Osteoblast (primary cell): ENCODE results near the gene VIPR2. TPM values are rescaled to one million over a fixed set of nuclear protein-coding genes. Genes with fewer than 3 reads are reported as not detected.
A peak's percentile ranks its signal among the peaks of the same experiment; 100 is the strongest.

Source experiments
- DNase-seq: peaks from one replicate; pipeline ENCODE4 v3.0.0; 2011; ENCODE audit warnings: low spot score, mixed read lengths; ENCODE audit not compliant: insufficient read length; ENCODE audit errors: missing footprints
- H2AFZ ChIP-seq: 2 replicates; pipeline ENCODE4 v1.6.0; 2011; ENCODE audit warnings: mild to moderate bottlenecking, low read length
- H3K27ac ChIP-seq: 2 replicates; pipeline ENCODE4 v1.5.1; 2011; ENCODE audit warnings: mild to moderate bottlenecking, low read depth, low read length, moderate library complexity
- H3K27me3 ChIP-seq: 2 replicates; pipeline ENCODE4 v1.6.0; 2012; ENCODE audit warnings: mild to moderate bottlenecking, control low read depth, inconsistent platforms, low read length, moderate library complexity; ENCODE audit not compliant: insufficient read depth
- H3K36me3 ChIP-seq: 2 replicates; pipeline ENCODE4 v1.5.1; 2011; ENCODE audit warnings: mild to moderate bottlenecking, low read length, control low read depth, moderate library complexity; ENCODE audit not compliant: insufficient read depth
- H3K4me1 ChIP-seq: 2 replicates; pipeline ENCODE4 v1.5.1; 2011; ENCODE audit warnings: mild to moderate bottlenecking, low read length, control low read depth, moderate library complexity; ENCODE audit not compliant: insufficient read depth
- H3K4me2 ChIP-seq: 2 replicates; pipeline ENCODE4 v1.6.0; 2011; ENCODE audit warnings: mild to moderate bottlenecking, low read length; ENCODE audit not compliant: insufficient read depth
- H3K4me3 ChIP-seq: fragments of 200-600 bp; sonication (generic); 3 replicates; pipeline ENCODE4 v1.5.1; 2012; ENCODE audit warnings: mild to moderate bottlenecking, low read length, inconsistent platforms; ENCODE audit not compliant: insufficient read depth
- H3K79me2 ChIP-seq: 2 replicates; pipeline ENCODE4 v1.6.0; 2012; ENCODE audit warnings: mild to moderate bottlenecking, low read length, control low read depth, inconsistent platforms; ENCODE audit not compliant: insufficient read depth
- H3K9me3 ChIP-seq: 2 replicates; pipeline ENCODE4 v1.5.1; 2011; ENCODE audit warnings: low read depth, low read length, control low read depth
- H4K20me1 ChIP-seq: 2 replicates; pipeline ENCODE4 v1.6.0; 2012; ENCODE audit warnings: mild to moderate bottlenecking, low read length, control low read depth; ENCODE audit not compliant: insufficient read depth
- CTCF ChIP-seq: IDR thresholded peaks from 2 replicates; pipeline ENCODE4 v1.5.1; 2011; ENCODE audit warnings: mild to moderate bottlenecking, low read depth, low read length, moderate library complexity; ENCODE audit errors: extremely low read depth
- total RNA-seq: library from RNA; depleted of rRNA; stranded (reverse); fragments of >200 nt; gene quantifications from 2 replicates; pipeline ENCODE4 v1.2.3, GENCODE V29; 2012

VIPR2 gene
- total RNA-seq, 1 donor = not detected

- no peak overlapping the region for H3K4me2 ChIP-seq
- no peaks in the 10 kb centered on the region for H3K4me1 ChIP-seq
- H3K36me3 ChIP-seq = no peaks in the 10 kb centered on the region
- no peaks in the 10 kb centered on the region for H4K20me1 ChIP-seq
- no peak for TF ChIP-seq CTCF
- peak; percentile 69 for DNase-seq
- H3K27ac ChIP-seq = no peak overlapping the region
- H3K4me3 ChIP-seq = no peak overlapping the region
- H3K79me2 ChIP-seq = no peaks in the 10 kb centered on the region
- no peak overlapping the region for H2AFZ ChIP-seq
- no peaks in the 10 kb centered on the region for H3K9me3 ChIP-seq
- no peaks in the 10 kb centered on the region for H3K27me3 ChIP-seq
Measured at GRCh38 chr7:159096736-159097581, 47.7 kb downstream of the VIPR2 start.

GRCh38 chr7:159095979-159096411 lies 48.7 kb downstream of the VIPR2 start:
- Histone ChIP-seq H3K36me3 (no peaks in the 10 kb centered on the region), H3K27me3 (no peaks in the 10 kb centered on the region), H4K20me1 (no peaks in the 10 kb centered on the region), H3K4me3 (no peak overlapping the region), H2AFZ (no peak overlapping the region), H3K27ac (no peak overlapping the region), H3K4me2 (no peak overlapping the region), H3K4me1 (no peaks in the 10 kb centered on the region), H3K9me3 (no peaks in the 10 kb centered on the region), H3K79me2 (no peaks in the 10 kb centered on the region)
- DNase-seq = peak; percentile 68
- no peak for TF ChIP-seq CTCF

- H2AFZ ChIP-seq = no peak overlapping the region
- peak; percentile 76 for DNase-seq
- H3K27me3 ChIP-seq = no peaks in the 10 kb centered on the region
- H3K4me1 ChIP-seq = no peaks in the 10 kb centered on the region
- no peaks in the 10 kb centered on the region for H3K36me3 ChIP-seq
- no peaks in the 10 kb centered on the region for H3K79me2 ChIP-seq
- H3K4me3 ChIP-seq = no peak overlapping the region
- no peak for TF ChIP-seq CTCF
- H3K27ac ChIP-seq = no peak overlapping the region
- no peaks in the 10 kb centered on the region for H3K9me3 ChIP-seq
- no peak overlapping the region for H3K4me2 ChIP-seq
- H4K20me1 ChIP-seq = no peaks in the 10 kb centered on the region
Measured at GRCh38 chr7:159094919-159095915, 49.5 kb downstream of the VIPR2 start.
